ENCODE measurements around the gene TMEM212.
A peak's percentile ranks its signal among the peaks of the same experiment; 100 is the strongest.

TMEM212 gene

DNA sequence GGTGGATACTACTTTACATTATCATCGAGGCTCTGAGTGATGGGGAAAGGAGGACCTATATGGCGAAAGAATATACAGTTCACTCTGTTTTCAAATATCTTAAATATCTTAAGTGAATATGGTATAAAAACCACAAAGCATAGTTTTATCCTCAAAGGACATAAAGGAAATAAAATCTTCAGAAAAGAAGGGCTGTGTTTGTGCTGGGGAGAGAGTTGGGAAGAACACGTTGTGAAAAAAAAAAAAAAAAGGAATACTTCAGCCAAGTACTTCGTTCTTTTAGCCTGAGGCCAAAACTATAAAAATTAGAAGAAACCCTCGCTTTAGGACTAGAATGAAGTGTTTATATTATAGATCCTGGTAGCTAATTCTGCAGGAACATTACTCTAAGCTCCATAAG, 10.2 kb upstream of the TMEM212 start:
- H3K4me3 ChIP-seq (ENCODE audit: low read length), result no peak overlapping the region

DNA sequence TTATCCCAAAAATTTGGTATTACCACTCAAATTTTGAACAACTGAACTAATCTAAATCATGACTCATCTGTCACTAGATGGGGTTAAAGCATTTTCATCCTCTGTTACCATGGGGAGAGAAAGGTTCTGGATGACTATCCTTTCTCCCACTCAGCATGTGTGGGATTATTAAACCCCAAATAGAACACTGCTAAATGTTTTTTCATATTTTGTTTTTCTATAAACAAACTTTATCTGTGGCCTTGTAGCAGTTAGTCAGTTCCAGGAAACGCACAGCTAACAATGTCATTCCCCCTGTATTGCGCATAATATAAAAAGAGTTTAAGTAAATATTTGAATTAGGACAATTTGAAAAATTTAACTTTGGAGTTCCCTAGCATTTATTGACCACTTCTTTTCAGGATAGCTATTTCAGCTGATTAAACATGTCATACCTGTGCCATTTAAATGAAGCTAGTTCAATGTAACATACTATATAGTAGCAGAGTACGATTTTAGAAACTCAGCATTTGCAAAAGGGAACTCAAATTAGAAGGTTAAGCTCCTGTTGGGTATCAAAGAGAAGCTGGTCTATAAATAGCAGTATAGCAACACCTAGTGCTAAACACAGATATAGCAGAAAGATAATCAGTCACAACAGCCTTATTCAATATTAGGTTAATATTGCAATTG, 9.2 kb upstream of the TMEM212 start:
- no peaks in the 10 kb centered on the region for H3K36me3 ChIP-seq (ENCODE audit: insufficient read depth, low read length)

More for the DNA sequence above, 10.2 kb upstream of the TMEM212 start:
- Histone ChIP-seq H3K9me3 (ENCODE audit: low read length) (no peaks in the 10 kb centered on the region), H3K4me1 (ENCODE audit: insufficient read depth, low read length) (peaks cover 12% of the 10 kb centered on the region), H2AFZ (ENCODE audit: low read depth, low read length) (no peak overlapping the region), H3K27me3 (ENCODE audit: insufficient read depth, low read length) (no peaks in the 10 kb centered on the region), H3K36me3 (ENCODE audit: insufficient read depth, low read length) (no peaks in the 10 kb centered on the region)

DNA sequence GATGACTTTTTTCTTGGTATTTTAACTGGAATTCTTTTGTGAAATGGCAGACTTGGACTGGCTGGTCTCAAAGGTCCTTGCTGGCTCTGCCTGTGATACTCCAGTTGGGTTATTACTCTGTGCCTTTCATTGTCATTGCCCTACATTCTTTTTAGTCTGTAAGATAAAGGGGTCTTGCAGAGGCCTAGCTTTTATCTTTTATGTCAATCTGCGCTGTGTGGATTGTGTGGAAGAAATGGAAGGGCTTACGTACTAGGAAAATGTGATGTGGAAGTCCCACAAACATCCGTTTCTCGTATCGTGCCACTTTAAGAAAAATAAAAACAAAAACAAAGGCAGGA, 8.7 kb upstream of the TMEM212 start:
- Histone ChIP-seq H3K9me3 (ENCODE audit: low read length) (no peaks in the 10 kb centered on the region), H3K4me3 (ENCODE audit: low read length) (no peak overlapping the region), H2AFZ (ENCODE audit: low read depth, low read length) (peak overlapping the region; percentile 52), H3K4me1 (ENCODE audit: insufficient read depth, low read length) (peaks cover 23% of the 10 kb centered on the region), H3K36me3 (ENCODE audit: insufficient read depth, low read length) (no peaks in the 10 kb centered on the region), H3K27me3 (ENCODE audit: insufficient read depth, low read length) (no peaks in the 10 kb centered on the region)

More for the DNA sequence above, 9.2 kb upstream of the TMEM212 start:
- Histone ChIP-seq H3K27me3 (ENCODE audit: insufficient read depth, low read length) (no peaks in the 10 kb centered on the region), H2AFZ (ENCODE audit: low read depth, low read length) (peak overlapping the region; percentile 52), H3K4me3 (ENCODE audit: low read length) (no peak overlapping the region), H3K4me1 (ENCODE audit: insufficient read depth, low read length) (peaks cover 20% of the 10 kb centered on the region), H3K9me3 (ENCODE audit: low read length) (no peaks in the 10 kb centered on the region)

DNA sequence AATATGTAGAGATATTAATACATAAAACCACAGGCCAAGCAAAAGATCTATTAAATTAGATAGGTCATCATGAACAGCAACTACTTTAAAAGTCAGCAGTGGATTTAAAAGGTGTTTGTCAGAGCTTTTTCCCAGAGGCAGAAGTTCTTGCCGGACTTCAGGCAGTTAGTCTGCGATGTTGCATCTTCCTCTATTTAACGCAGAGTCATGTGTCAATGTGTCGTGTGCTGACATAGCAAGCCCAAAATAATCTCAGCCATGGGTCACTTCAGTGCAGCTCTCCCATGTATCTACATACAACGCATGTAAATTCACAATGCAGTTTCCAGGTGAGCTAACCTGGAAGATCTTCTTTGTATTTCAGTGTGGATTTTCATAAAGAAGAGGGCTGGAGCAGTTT, 8.0 kb upstream of the TMEM212 start:
- no peaks in the 10 kb centered on the region for H3K36me3 ChIP-seq (ENCODE audit: insufficient read depth, low read length)
- peaks cover 23% of the 10 kb centered on the region for H3K4me1 ChIP-seq (ENCODE audit: insufficient read depth, low read length)
- no peaks in the 10 kb centered on the region for H3K27me3 ChIP-seq (ENCODE audit: insufficient read depth, low read length)
- no peaks in the 10 kb centered on the region for H3K9me3 ChIP-seq (ENCODE audit: low read length)
- no peak overlapping the region for H3K4me3 ChIP-seq (ENCODE audit: low read length)
- H2AFZ ChIP-seq (ENCODE audit: low read depth, low read length), result no peak overlapping the region

DNA sequence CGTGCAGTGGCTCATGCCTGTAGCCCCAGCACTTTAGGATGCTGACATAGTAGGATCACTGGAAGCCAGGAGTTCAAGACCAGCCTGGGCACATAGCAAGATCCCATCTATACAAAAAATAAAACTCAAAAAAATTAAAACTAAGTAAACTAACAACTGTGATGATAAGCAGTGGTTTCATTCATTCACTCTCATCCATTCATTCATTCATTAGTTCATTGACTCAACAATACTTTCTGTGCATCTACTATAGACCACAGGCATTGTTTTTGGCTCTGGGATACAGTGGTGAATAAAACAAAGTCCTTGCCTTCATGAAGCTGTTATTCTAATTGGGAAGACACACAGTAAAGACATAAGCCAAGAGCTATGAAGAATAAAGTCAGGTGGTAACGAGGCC, 7.5 kb upstream of the TMEM212 start:
- H3K27me3 ChIP-seq (ENCODE audit: insufficient read depth, low read length), result no peaks in the 10 kb centered on the region
- no peak overlapping the region for H3K4me3 ChIP-seq (ENCODE audit: low read length)

GRCh38 chr3:171836855-171837254, 6.3 kb upstream of the TMEM212 start:
- Histone ChIP-seq H3K4me1 (ENCODE audit: insufficient read depth, low read length) (peaks cover 25% of the 10 kb centered on the region), H3K27me3 (ENCODE audit: insufficient read depth, low read length) (no peaks in the 10 kb centered on the region), H3K9me3 (ENCODE audit: low read length) (no peaks in the 10 kb centered on the region), H2AFZ (ENCODE audit: low read depth, low read length) (no peak overlapping the region), H3K4me3 (ENCODE audit: low read length) (no peak overlapping the region), H3K36me3 (ENCODE audit: insufficient read depth, low read length) (no peaks in the 10 kb centered on the region)

More for the DNA sequence above, 7.5 kb upstream of the TMEM212 start:
- Histone ChIP-seq H2AFZ (ENCODE audit: low read depth, low read length) (no peak overlapping the region), H3K36me3 (ENCODE audit: insufficient read depth, low read length) (no peaks in the 10 kb centered on the region), H3K4me1 (ENCODE audit: insufficient read depth, low read length) (peaks cover 23% of the 10 kb centered on the region), H3K9me3 (ENCODE audit: low read length) (no peaks in the 10 kb centered on the region)

DNA sequence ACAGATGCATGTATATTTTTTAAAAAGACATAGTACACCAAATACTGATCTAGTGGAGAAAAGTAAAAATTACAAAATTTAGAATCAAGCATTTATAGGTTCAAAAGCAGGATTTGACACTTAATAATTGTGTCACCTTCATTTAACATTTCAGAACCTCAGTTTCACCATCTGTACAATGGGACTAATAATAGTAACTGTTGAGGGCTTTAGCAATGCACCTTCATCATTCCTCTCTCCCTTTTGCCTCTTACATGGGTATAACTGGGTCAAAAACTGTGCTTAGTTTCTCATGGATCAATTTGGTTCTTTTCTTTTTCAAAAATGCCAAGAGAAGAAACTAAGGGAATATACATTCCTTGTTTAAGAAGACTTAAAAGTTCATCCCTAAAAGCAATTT, 5.5 kb upstream of the TMEM212 start:
- H3K27me3 ChIP-seq (ENCODE audit: insufficient read depth, low read length), result no peaks in the 10 kb centered on the region
- no peaks in the 10 kb centered on the region for H3K36me3 ChIP-seq (ENCODE audit: insufficient read depth, low read length)
- H3K4me3 ChIP-seq (ENCODE audit: low read length), result no peak overlapping the region
- H2AFZ ChIP-seq (ENCODE audit: low read depth, low read length), result peak overlapping the region; percentile 93
- peaks cover 25% of the 10 kb centered on the region for H3K4me1 ChIP-seq (ENCODE audit: insufficient read depth, low read length)
- no peaks in the 10 kb centered on the region for H3K9me3 ChIP-seq (ENCODE audit: low read length)

- H3K36me3 ChIP-seq (ENCODE audit: insufficient read depth, low read length), result no peaks in the 10 kb centered on the region
- peak overlapping the region; percentile 27 for H3K4me3 ChIP-seq (ENCODE audit: low read length)
- no peaks in the 10 kb centered on the region for H3K9me3 ChIP-seq (ENCODE audit: low read length)
- H2AFZ ChIP-seq (ENCODE audit: low read depth, low read length), result peak overlapping the region; percentile 93
- H3K4me1 ChIP-seq (ENCODE audit: insufficient read depth, low read length), result peaks cover 25% of the 10 kb centered on the region
- H3K27me3 ChIP-seq (ENCODE audit: insufficient read depth, low read length), result no peaks in the 10 kb centered on the region
Observed at GRCh38 chr3:171838218-171838720, 4.9 kb upstream of the TMEM212 start.

- H3K36me3 ChIP-seq (ENCODE audit: insufficient read depth, low read length), result no peaks in the 10 kb centered on the region
- H3K27me3 ChIP-seq (ENCODE audit: insufficient read depth, low read length), result no peaks in the 10 kb centered on the region
- H3K4me1 ChIP-seq (ENCODE audit: insufficient read depth, low read length), result peaks cover 19% of the 10 kb centered on the region
- H3K4me3 ChIP-seq (ENCODE audit: low read length), result no peak overlapping the region
- no peaks in the 10 kb centered on the region for H3K9me3 ChIP-seq (ENCODE audit: low read length)
- H2AFZ ChIP-seq (ENCODE audit: low read depth, low read length), result no peak overlapping the region
Observed at GRCh38 chr3:171839270-171839669, 3.9 kb upstream of the TMEM212 start.

DNA sequence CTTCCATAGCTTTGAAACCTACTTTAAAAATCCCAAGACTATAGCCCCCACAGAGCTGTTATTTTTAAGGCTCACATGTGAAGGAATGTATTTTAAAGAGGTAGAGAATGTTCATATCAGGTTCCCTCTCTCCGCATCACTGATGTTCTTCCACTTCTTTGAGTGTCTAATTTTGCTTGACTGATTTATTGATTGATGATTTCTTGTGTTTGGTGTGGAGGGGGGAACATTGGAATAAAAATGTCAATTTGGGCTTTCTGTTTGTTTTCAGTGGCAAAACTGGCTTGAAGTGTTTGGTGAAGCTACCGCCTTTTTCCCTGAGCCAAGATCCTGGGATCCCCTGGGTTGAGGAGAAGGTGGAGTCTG, 2.7 kb upstream of the TMEM212 start:
- no peaks in the 10 kb centered on the region for H3K27me3 ChIP-seq (ENCODE audit: insufficient read depth, low read length)
- H3K9me3 ChIP-seq (ENCODE audit: low read length), result no peaks in the 10 kb centered on the region
- H2AFZ ChIP-seq (ENCODE audit: low read depth, low read length), result no peak overlapping the region
- no peak overlapping the region for H3K4me3 ChIP-seq (ENCODE audit: low read length)
- peaks cover 14% of the 10 kb centered on the region for H3K4me1 ChIP-seq (ENCODE audit: insufficient read depth, low read length)
- no peaks in the 10 kb centered on the region for H3K36me3 ChIP-seq (ENCODE audit: insufficient read depth, low read length)

GRCh38 chr3:171840811-171841619, 2.1 kb upstream of the TMEM212 start:
- no peaks in the 10 kb centered on the region for H3K36me3 ChIP-seq (ENCODE audit: insufficient read depth, low read length)
- H3K4me3 ChIP-seq (ENCODE audit: low read length), result no peak overlapping the region
- H2AFZ ChIP-seq (ENCODE audit: low read depth, low read length), result no peak overlapping the region
- peaks cover 14% of the 10 kb centered on the region for H3K4me1 ChIP-seq (ENCODE audit: insufficient read depth, low read length)
- H3K9me3 ChIP-seq (ENCODE audit: low read length), result no peaks in the 10 kb centered on the region
- H3K27me3 ChIP-seq (ENCODE audit: insufficient read depth, low read length), result no peaks in the 10 kb centered on the region

- Histone ChIP-seq H3K36me3 (ENCODE audit: insufficient read depth, low read length) (no peaks in the 10 kb centered on the region), H3K4me3 (ENCODE audit: low read length) (no peak overlapping the region), H3K9me3 (ENCODE audit: low read length) (no peaks in the 10 kb centered on the region), H3K27me3 (ENCODE audit: insufficient read depth, low read length) (no peaks in the 10 kb centered on the region), H3K4me1 (ENCODE audit: insufficient read depth, low read length) (peaks cover 14% of the 10 kb centered on the region), H2AFZ (ENCODE audit: low read depth, low read length) (no peak overlapping the region)
Observed at GRCh38 chr3:171841620-171842000, 1.5 kb upstream of the TMEM212 start.

- H3K27me3 ChIP-seq (ENCODE audit: insufficient read depth, low read length), result no peaks in the 10 kb centered on the region
- H3K36me3 ChIP-seq (ENCODE audit: insufficient read depth, low read length), result no peaks in the 10 kb centered on the region
- H3K4me3 ChIP-seq (ENCODE audit: low read length), result no peak overlapping the region
- H3K9me3 ChIP-seq (ENCODE audit: low read length), result no peaks in the 10 kb centered on the region
- H2AFZ ChIP-seq (ENCODE audit: low read depth, low read length), result no peak overlapping the region
- peaks cover 3% of the 10 kb centered on the region for H3K4me1 ChIP-seq (ENCODE audit: insufficient read depth, low read length)
Observed at GRCh38 chr3:171844873-171845272, 1.7 kb downstream of the TMEM212 start.

All from neuron (in vitro differentiated cells).